Fibroblast of mammary gland (primary cell): ENCODE results near the gene KSR1.

ENCODE experiments used
- DNase-seq: peaks from one replicate; pipeline ENCODE4 v3.0.0-alpha.2; 2010; ENCODE audit warnings: low read depth
- H3K4me3 ChIP-seq: 2 replicates; pipeline ENCODE4 v1.5.1; 2011; ENCODE audit warnings: low read depth, mild to moderate bottlenecking, low read length, moderate library complexity; ENCODE audit not compliant: control insufficient read depth
- CTCF ChIP-seq: conservative IDR thresholded peaks from 2 replicates; pipeline ENCODE4 v1.5.1; 2011; ENCODE audit warnings: low read depth, low read length, inconsistent platforms; ENCODE audit not compliant: control insufficient read depth, insufficient read depth

The KSR1 gene

GRCh38 chr17:27475070-27475673, 18.9 kb downstream of the KSR1 start:
- no peak for TF ChIP-seq CTCF
- no peak for DNase-seq
- no peak overlapping the region for H3K4me3 ChIP-seq

GRCh38 chr17:27475981-27476895, 20.0 kb downstream of the KSR1 start:
- TF ChIP-seq CTCF = no peak
- DNase-seq = no peak
- no peak overlapping the region for H3K4me3 ChIP-seq

GRCh38 chr17:27477050-27477888, 21.0 kb downstream of the KSR1 start:
- TF ChIP-seq CTCF = no peak
- no peak for DNase-seq
- no peak overlapping the region for H3K4me3 ChIP-seq

GRCh38 chr17:27477971-27478684, 21.9 kb downstream of the KSR1 start:
- no peak for DNase-seq
- H3K4me3 ChIP-seq = no peak overlapping the region
- TF ChIP-seq CTCF = no peak

GRCh38 chr17:27478901-27479538, 22.8 kb downstream of the KSR1 start:
- no peak for TF ChIP-seq CTCF
- no peak overlapping the region for H3K4me3 ChIP-seq
- DNase-seq = no peak

GRCh38 chr17:27479838-27480237, 23.6 kb downstream of the KSR1 start:
- no peak for TF ChIP-seq CTCF
- no peak for DNase-seq
- no peak overlapping the region for H3K4me3 ChIP-seq
